ENCODE measurements around the gene PTGR3. TPM values are rescaled to one million over a fixed set of nuclear protein-coding genes. Genes with fewer than 3 reads are reported as not detected.

PTGR3 gene
- total and polyA plus RNA-seq, 12 donors: 8.8 to 40.2 (median 19.3) TPM

DNA sequence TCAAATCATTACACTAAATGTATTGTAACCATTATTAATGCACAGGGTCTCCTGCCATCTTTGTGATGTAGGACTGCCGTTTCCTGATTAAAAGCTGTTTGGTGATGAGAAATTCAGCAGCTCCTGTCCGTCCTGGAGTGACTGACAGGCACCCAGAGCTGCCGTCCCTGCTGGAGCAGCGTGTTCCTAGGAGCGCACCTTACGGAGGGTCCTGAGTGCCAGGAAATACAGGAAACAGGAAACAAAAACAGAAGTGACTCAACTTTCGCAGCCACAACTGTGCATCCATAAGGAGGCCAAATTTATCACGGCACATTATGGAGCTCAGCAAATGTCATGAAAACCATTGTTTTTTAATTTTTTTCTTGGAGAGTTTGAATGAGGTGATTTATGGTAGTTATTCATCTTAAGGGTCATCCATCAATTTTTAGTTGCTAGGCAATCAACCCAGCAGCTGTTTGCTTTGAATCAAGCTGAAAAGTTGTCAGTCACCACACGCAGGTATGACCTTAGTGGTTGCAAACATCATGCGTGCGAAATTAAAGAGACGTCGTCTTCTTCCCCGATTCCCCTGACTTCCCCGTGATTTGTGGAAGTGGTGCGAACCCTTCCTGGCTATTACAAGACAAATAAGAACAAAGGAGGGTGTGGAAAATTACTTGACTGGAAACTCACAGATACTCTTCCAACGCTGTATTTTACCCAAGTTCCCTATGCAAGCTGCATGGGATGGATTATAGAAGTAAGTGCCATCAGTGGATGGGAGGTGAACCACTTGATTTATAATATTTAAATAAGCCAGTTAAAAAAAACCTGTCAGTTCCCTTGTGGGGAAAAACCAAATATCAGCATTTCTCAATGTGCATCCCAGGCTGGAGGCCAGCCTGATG lies 21.5 kb upstream of the PTGR3 start:
- H3K9me3 ChIP-seq (replicated peaks in 1 of 3): no peaks in the 10 kb centered on the region
- peaks cover 11 to 36% of the 10 kb centered on the region in 2 donors for H3K4me1 ChIP-seq (replicated peaks in 1 of 2)
- WGBS, 4 donors: 73 to 79% (median 75%) methylated on average over 17 of the region's 17 CpGs
- H3K36me3 ChIP-seq (replicated peaks in 1 of 2): no peaks in the 10 kb centered on the region
- DNase-seq: no peak
- TF ChIP-seq POLR2A (IDR thresholded peaks at IDR 0.05): no peak
- TF ChIP-seq, protein P1, sequence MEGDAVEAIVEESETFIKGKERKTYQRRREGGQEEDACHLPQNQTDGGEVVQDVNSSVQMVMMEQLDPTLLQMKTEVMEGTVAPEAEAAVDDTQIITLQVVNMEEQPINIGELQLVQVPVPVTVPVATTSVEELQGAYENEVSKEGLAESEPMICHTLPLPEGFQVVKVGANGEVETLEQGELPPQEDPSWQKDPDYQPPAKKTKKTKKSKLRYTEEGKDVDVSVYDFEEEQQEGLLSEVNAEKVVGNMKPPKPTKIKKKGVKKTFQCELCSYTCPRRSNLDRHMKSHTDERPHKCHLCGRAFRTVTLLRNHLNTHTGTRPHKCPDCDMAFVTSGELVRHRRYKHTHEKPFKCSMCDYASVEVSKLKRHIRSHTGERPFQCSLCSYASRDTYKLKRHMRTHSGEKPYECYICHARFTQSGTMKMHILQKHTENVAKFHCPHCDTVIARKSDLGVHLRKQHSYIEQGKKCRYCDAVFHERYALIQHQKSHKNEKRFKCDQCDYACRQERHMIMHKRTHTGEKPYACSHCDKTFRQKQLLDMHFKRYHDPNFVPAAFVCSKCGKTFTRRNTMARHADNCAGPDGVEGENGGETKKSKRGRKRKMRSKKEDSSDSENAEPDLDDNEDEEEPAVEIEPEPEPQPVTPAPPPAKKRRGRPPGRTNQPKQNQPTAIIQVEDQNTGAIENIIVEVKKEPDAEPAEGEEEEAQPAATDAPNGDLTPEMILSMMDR (IDR thresholded peaks at IDR 0.05): no peak
- intact Hi-C loops (cut with DNase I): no loop called here
- no peaks in the 10 kb centered on the region for H3K27me3 ChIP-seq
- H3K27ac ChIP-seq: peak overlapping the region in 1 of 5 donors; percentile 6
- no peak overlapping the region for H3K4me3 ChIP-seq

DNA sequence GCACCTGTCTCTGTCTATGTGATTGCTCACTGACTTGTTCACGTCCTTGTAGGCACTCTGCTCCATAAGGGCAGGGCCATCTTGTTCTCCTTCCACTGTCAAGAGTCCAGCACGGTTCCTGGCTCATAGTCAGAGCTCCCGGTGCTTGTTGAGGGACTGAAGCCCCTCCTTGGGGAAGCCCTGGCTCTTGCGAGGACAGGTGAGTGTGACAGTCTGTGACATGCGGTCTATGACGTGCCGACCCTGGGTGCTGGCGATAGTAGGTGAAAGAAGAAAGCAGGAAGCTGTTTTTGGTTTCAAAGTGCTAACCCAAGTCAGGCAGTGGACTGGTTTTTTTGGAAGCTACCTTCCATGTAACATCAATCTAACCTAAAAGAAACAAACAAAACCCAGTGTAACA lies 20.5 kb upstream of the PTGR3 start:
- peaks cover 11 to 36% of the 10 kb centered on the region in 2 donors for H3K4me1 ChIP-seq (replicated peaks in 1 of 2)
- TF ChIP-seq, protein P1 (IDR thresholded peaks at IDR 0.05): no peak
- no peak for TF ChIP-seq POLR2A (IDR thresholded peaks at IDR 0.05)
- H3K36me3 ChIP-seq (replicated peaks in 1 of 2): no peaks in the 10 kb centered on the region
- 93 to 100% (median 94%) methylated on average over 6 to 8 of the region's 8 CpGs for WGBS, 4 donors
- H3K9me3 ChIP-seq (replicated peaks in 1 of 3): no peaks in the 10 kb centered on the region
- no peak overlapping the region for H3K27ac ChIP-seq
- intact Hi-C loops (cut with DNase I): no loop called here
- H3K27me3 ChIP-seq: no peaks in the 10 kb centered on the region
- H3K4me3 ChIP-seq: no peak overlapping the region
- DNase-seq: no peak

DNA sequence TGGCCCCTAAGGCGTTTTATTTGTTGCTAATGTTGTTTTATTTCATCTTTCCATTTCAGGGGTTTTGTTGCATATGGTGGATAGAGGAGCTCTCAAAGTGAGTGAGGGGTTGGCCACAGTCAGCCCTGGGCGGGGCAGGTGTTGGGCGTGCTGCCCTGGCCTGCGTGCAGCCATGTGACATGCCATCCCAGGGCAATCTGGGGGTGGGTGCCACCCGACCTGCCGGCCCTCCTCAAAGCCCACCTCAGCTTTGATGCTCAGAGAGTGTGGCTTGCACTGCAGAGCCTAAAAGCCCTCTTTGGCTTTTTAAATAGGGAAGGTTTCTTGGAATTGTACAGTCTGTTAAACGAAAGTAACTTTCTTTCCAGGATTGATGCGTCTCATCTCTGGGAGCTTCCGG lies 20.0 kb upstream of the PTGR3 start:
- Histone ChIP-seq H3K36me3 (replicated peaks in 1 of 2) (no peaks in the 10 kb centered on the region), H3K4me3 (no peak overlapping the region), H3K27ac (no peak overlapping the region), H3K4me1 (replicated peaks in 1 of 2) (peaks cover 11 to 38% of the 10 kb centered on the region in 2 donors), H3K9me3 (replicated peaks in 1 of 3) (no peaks in the 10 kb centered on the region), H3K27me3 (no peaks in the 10 kb centered on the region)
- intact Hi-C loops (cut with DNase I): no loop called here
- DNase-seq: no peak
- no peak for TF ChIP-seq POLR2A (IDR thresholded peaks at IDR 0.05)
- TF ChIP-seq, protein P1 (IDR thresholded peaks at IDR 0.05): no peak
- 89 to 95% (median 94%) methylated on average over 8 to 9 of the region's 9 CpGs for WGBS, 4 donors

DNA sequence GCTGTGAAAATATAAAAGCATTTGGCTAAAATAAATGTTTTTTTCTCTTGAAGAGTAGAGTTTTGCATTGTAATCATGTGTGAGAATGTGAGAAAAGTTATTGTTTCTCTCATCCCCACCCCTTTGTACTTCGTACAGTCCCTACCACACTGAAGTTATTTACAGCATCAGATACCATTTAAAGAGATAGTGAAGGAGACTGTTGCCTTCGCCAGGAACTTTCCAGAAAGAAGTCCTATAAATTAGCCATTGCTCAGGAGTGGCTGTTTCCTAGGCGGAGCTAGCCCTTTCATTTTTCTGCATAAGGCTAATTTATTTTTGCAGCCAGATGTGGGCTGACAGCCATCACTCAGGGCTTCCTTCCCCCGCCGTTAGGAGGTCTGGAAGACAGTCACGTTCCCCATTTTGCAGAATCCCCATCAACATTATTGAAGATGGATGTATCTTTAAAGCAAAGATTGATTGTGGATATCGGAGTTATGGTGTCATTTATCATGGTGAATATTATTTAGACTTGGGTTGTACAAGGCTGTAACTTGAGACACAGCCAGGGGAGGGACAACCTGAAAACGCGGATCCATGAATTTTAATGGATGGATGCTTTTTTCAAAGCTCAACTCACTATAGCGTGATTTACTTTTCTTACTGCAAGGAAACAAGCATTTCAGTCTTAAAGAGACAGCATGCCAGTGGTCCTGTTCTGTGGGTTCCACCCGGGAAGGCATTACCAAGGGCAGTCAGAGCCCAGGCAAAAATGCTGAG lies 18.8 kb upstream of the PTGR3 start:
- TF ChIP-seq, protein P1 (IDR thresholded peaks at IDR 0.05): no peak
- TF ChIP-seq POLR2A (IDR thresholded peaks at IDR 0.05): no peak
- peak overlapping the region in 1 of 4 donors; percentile 50 for H3K4me3 ChIP-seq
- intact Hi-C loops (cut with DNase I): no loop called here
- no peaks in the 10 kb centered on the region for H3K36me3 ChIP-seq (replicated peaks in 1 of 2)
- H3K9me3 ChIP-seq (replicated peaks in 1 of 3): no peaks in the 10 kb centered on the region
- H3K27me3 ChIP-seq: no peaks in the 10 kb centered on the region
- peaks cover 11 to 50% of the 10 kb centered on the region in 2 donors for H3K4me1 ChIP-seq (replicated peaks in 1 of 2)
- H3K27ac ChIP-seq: peak overlapping the region in 2 of 5 donors; percentile 1 to 65
- no peak for DNase-seq
- WGBS, 4 donors: 35 to 46% (median 40%) methylated on average over 11 of the region's 11 CpGs
